Measurements from ENCODE around the gene VSNL1.

GRCh38 chr2:17605696-17606095 lies 65.2 kb downstream of the VSNL1 start:
- TF ChIP-seq, protein P1, sequence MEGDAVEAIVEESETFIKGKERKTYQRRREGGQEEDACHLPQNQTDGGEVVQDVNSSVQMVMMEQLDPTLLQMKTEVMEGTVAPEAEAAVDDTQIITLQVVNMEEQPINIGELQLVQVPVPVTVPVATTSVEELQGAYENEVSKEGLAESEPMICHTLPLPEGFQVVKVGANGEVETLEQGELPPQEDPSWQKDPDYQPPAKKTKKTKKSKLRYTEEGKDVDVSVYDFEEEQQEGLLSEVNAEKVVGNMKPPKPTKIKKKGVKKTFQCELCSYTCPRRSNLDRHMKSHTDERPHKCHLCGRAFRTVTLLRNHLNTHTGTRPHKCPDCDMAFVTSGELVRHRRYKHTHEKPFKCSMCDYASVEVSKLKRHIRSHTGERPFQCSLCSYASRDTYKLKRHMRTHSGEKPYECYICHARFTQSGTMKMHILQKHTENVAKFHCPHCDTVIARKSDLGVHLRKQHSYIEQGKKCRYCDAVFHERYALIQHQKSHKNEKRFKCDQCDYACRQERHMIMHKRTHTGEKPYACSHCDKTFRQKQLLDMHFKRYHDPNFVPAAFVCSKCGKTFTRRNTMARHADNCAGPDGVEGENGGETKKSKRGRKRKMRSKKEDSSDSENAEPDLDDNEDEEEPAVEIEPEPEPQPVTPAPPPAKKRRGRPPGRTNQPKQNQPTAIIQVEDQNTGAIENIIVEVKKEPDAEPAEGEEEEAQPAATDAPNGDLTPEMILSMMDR (IDR thresholded peaks at IDR 0.05; ENCODE audit: low read depth, low read length): no peak
- TF ChIP-seq, protein P2, sequence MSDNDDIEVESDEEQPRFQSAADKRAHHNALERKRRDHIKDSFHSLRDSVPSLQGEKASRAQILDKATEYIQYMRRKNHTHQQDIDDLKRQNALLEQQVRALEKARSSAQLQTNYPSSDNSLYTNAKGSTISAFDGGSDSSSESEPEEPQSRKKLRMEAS (IDR thresholded peaks at IDR 0.05; ENCODE audit: low read depth, low read length): no peak

Measured in NB4 (cell line).